Loucy (cell line): ENCODE data around the gene FBLN2.

Experiments used
- EZH2phosphoT487 ChIP-seq: fragments of 200-600 bp; IDR thresholded peaks from 2 replicates; pipeline ENCODE4 v1.6.1; 2018; ENCODE audit warnings: antibody characterized with exemption, mild to moderate bottlenecking, moderate library complexity, borderline replicate concordance
- TF ChIP-seq, protein P1 (sequence below): fragments of 200-600 bp; sonication (generic); conservative IDR thresholded peaks from 2 replicates; pipeline ENCODE4 v1.5.1; 2014; ENCODE audit warnings: mild to moderate bottlenecking, antibody characterized with exemption, low read length

GRCh38 chr3:13608969-13609725 lies 60.2 kb downstream of the FBLN2 start:
- TF ChIP-seq, protein P1, sequence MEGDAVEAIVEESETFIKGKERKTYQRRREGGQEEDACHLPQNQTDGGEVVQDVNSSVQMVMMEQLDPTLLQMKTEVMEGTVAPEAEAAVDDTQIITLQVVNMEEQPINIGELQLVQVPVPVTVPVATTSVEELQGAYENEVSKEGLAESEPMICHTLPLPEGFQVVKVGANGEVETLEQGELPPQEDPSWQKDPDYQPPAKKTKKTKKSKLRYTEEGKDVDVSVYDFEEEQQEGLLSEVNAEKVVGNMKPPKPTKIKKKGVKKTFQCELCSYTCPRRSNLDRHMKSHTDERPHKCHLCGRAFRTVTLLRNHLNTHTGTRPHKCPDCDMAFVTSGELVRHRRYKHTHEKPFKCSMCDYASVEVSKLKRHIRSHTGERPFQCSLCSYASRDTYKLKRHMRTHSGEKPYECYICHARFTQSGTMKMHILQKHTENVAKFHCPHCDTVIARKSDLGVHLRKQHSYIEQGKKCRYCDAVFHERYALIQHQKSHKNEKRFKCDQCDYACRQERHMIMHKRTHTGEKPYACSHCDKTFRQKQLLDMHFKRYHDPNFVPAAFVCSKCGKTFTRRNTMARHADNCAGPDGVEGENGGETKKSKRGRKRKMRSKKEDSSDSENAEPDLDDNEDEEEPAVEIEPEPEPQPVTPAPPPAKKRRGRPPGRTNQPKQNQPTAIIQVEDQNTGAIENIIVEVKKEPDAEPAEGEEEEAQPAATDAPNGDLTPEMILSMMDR, result no peak
- no peak for TF ChIP-seq EZH2phosphoT487
